GM19025 (cell line): ENCODE data around the gene BCL2L13.

Experiments
- ATAC-seq: cut with Tn5 transposase; IDR thresholded peaks from one replicate; pipeline ENCODE4 v1.9.1; 2021; ENCODE audit warnings: mild to moderate bottlenecking, low read depth, moderate library complexity; ENCODE audit not compliant: unreplicated experiment

The BCL2L13 gene

GRCh38 chr22:17724678-17725499 is 86.3 kb downstream of the BCL2L13 start:
- ATAC-seq = no peak

- ATAC-seq = no peak
Observed at GRCh38 chr22:17725500-17725796, 86.9 kb downstream of the BCL2L13 start.

- no peak for ATAC-seq
Observed at GRCh38 chr22:17726006-17726927, 87.7 kb downstream of the BCL2L13 start.

DNA sequence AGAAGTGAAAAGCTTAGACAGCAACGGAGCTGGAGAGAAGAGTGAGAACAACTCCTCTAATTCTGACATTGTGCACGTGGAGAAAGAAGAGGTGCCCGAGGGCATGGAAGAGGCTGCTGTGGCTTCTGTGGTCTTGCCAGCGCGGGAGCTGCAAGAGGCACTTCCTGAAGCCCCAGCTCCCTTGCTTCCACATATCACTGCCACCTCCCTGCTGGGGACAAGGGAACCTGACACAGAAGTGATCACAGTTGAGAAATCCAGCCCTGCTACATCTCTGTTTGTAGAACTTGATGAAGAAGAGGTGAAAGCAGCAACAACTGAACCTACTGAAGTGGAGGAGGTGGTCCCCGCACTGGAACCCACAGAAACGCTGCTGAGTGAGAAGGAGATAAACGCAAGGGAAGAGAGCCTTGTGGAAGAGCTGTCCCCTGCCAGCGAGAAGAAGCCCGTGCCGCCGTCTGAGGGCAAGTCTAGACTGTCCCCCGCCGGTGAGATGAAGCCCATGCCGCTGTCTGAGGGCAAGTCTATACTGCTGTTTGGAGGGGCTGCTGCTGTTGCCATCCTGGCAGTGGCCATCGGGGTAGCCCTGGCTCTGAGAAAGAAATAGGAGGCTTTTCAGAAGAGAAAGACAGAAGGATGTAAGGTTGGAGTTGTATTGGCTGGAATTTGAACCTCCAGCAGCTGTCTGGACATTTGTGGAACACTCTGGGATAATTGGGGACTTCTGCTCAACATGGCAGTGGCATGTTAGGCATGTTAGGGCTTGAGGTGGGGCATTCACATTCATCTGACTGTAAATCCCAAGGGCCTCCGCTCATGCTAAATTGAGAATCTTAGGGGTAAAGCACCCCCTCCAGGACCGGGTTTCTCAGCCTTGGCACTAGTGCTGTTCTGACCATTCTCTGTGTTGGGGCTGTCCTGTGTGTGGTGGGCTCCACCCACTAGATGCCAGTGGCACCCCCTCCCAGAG is 88.7 kb downstream of the BCL2L13 start:
- ATAC-seq = no peak

DNA sequence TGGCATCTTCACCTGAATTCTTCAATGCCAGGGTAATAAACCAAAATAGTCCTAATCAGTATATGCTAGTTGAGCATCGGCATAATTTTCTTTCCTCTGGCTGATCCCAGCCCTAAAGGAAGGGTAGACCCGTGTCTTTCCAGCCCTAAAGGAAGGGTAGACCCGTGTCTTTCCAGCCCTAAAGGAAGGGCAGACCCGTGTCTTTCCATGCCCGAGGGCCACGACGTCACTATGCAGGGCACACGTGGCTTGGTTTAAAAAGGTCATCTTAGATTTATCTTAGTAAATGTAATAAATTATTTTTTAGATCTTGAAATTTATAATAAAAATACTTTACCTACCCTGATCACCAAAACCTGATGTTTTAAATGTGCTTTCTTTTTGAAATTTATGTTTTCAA is 90.2 kb downstream of the BCL2L13 start:
- ATAC-seq = no peak

- ATAC-seq = no peak
Observed at GRCh38 chr22:17729561-17729960, 91.0 kb downstream of the BCL2L13 start.

- ATAC-seq = no peak
Observed at GRCh38 chr22:17732251-17732854, 93.8 kb downstream of the BCL2L13 start.

GRCh38 chr22:17733466-17733865 is 94.9 kb downstream of the BCL2L13 start:
- no peak for ATAC-seq

DNA sequence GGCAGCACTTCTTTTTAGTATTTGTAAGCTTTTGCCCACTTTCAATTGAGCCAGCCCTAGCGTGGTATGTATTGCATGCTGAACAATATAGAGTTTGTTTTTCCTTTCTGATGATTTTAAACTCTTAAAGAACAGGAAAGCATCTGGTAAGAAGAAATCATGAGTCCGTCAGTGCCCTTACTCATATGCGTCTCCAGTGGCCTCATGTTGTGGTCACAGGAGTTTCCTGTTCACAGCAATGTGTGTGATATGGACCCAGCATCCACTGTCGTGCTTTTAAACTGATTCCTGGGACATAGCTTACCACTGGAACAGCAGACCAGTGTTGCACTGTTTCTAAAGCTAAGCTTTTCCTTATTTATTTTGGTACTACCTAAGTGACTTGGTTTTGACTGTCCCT is 95.6 kb downstream of the BCL2L13 start:
- ATAC-seq = no peak

DNA sequence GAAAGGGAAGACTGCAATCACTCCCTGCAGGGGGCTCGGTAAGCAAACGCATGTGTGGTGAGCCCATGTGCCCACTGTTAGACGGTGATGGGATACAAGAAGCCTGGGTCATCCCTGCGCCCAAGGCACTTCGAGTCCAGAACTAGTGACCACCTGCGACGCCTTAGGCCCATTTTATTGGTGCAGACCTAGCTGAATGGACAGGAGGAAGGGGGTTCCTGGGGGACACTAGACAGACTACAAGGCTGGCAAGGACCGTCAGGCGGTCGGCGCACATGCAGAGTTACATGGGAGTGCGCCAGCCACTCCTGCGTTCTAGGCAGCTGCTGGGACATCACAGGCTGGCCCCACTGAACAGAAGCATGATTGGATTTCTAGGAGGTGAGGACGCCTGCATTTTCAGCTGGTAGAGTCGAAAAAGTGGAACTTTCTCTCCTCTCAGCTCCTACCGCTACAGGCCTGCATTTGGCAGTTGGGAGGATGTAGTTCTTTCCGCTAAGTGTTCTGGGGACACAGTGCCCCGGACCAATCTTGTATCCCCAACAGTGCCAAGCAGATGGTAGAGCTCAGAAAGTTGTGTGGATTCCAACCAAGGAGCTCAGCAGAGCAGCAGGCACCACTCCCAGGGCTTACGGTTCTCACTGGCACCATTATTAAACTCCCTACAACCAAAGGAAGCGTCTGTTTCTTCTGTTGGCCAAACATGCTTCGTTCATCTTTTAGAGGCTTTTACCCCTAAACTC is 100.0 kb downstream of the BCL2L13 start:
- no peak for ATAC-seq

- ATAC-seq = no peak
Observed at GRCh38 chr22:17739196-17739975, 100.8 kb downstream of the BCL2L13 start.

- ATAC-seq = no peak
Observed at GRCh38 chr22:17741866-17742526, 103.4 kb downstream of the BCL2L13 start.

DNA sequence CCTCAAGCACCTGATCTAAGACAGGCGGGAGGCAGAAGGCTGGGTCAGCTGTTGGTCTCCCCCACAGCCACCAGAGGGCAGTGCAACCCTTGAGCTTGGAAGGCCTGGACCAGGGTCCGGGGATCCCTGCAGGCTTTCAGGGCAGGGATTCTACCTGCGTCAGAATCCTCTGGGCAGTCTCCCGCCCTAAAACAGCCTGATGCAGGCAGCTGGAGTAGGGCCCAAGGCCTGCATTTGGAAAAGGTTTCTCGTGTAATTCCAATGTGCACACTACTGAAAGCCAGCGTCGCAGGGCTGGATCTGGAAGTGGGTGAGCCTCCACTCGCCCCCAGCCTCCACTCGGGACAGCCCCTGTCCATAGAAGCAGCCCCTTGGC is 104.0 kb downstream of the BCL2L13 start:
- ATAC-seq = no peak

GRCh38 chr22:17743661-17744411 is 105.3 kb downstream of the BCL2L13 start:
- no peak for ATAC-seq

GRCh38 chr22:17744430-17744829 is 105.9 kb downstream of the BCL2L13 start:
- ATAC-seq = no peak

GRCh38 chr22:17746916-17747315 is 108.4 kb downstream of the BCL2L13 start:
- ATAC-seq = no peak

DNA sequence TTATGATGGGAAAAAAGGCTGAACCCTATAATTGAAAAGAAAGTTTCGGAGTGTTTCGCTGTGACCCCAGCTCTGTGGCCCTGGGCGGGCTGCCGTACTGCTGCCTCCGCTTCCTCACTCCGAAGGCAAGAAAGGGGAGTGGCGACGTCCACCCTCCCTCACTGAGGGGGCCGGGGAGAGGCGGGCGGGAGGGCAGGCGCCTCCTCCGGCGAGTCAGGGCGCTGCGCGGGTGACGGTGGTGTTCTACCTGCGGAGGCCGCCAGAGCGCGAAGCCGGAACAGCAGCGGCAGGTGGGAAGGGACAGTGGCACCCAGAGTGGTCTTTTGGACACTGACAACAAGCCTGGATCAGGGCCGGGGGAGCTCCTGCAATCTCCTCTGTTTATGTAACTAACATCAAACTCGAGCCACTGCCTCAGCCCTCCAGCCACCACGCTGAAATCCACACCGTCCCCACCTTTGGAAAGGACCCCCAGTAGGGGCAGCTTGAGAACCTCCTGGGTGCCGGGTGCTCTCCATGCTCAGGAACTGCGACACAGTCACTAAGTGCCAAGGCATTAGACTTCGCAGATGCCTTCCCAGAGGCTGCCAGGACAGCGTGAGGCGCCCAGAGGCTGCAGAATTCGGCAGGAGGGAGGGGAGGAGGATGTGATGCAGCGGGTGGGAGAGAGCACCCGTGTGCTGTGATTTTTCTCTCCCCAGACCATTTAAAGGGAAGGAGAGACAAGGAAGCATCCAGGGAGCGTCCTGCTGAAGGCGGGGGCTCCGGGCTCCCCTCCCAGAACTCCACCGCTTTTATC is 110.2 kb downstream of the BCL2L13 start:
- ATAC-seq = no peak
